ENCODE data around the gene RIBC1. TPM values are rescaled to one million over a fixed set of nuclear protein-coding genes. Genes with fewer than 3 reads are reported as not detected.

RIBC1 gene
- total and polyA plus RNA-seq, 10 of the 15 experiments (the other 5 are each of a cell fraction or from before 2014, with no cell fraction given), result 0.22 to 1.0 (median 0.54) TPM

- TF ChIP-seq POLR2AphosphoS2 (IDR thresholded peaks at IDR 0.05; ENCODE audit: low read depth, low read length), result no peak
- TF ChIP-seq SREBF1 (IDR thresholded peaks at IDR 0.05; ENCODE audit: low read length), result no peak
- TF ChIP-seq CTCF (IDR thresholded peaks at IDR 0.05 in 2 of 3, conservative IDR thresholded peaks at IDR 0.05 in 1 of 3; ENCODE audit: control insufficient read depth in 2 of 3, extremely low read depth in 1 of 3, insufficient read depth in 1 of 3, low read depth in 3 of 3, low read length in 3 of 3), result no peak
- no peak for TF ChIP-seq CHD2 (IDR thresholded peaks at IDR 0.05; ENCODE audit: borderline replicate concordance, low read depth, low read length)
- TF ChIP-seq REST (IDR thresholded peaks at IDR 0.05; ENCODE audit: low read depth, low read length), result no peak
These were observed 48.7 kb downstream of the RIBC1 start (continued) for GRCh38 chrX:53471346-53471745.

- no peak for DNase-seq (ENCODE audit: low read depth, low spot score)
- H3K36me3 ChIP-seq (ENCODE audit: control insufficient read depth in 2 of 2, insufficient read depth in 2 of 2, low read length in 1 of 2), result no peaks in the 10 kb centered on the region
- H4K20me1 ChIP-seq (ENCODE audit: control insufficient read depth, insufficient read depth), result no peaks in the 10 kb centered on the region
- TF ChIP-seq STAT1 (conservative IDR thresholded peaks at IDR 0.05), result no peak
- peak; percentile 26; the same call in 1 of the 2 replicates for TF ChIP-seq SPI1 (IDR thresholded peaks at IDR 0.05; ENCODE audit: borderline replicate concordance, insufficient read depth, low read depth, low read length)
- H3K79me2 ChIP-seq (ENCODE audit: control insufficient read depth, insufficient read depth, low read length), result no peaks in the 10 kb centered on the region
- ATAC-seq, result no peak
- ChIA-PET SMC1A (ENCODE audit: uncharacterized antibody, unreplicated experiment) (no interaction called here), POLR2A (no interaction called here), CTCF (interaction anchor here (1.0 kb wide), 1 partner anchor 9 kb away, joined by 3 read pairs; no protein-coding TSS in a partner anchor), RAD21 (ENCODE audit: unreplicated experiment) (no interaction called here)
- no peak overlapping the region for H2AFZ ChIP-seq (ENCODE audit: control insufficient read depth, low read depth, low read length)
- H3K27me3 ChIP-seq (replicated peaks in 1 of 2; ENCODE audit: control insufficient read depth in 2 of 2, insufficient read depth in 2 of 2, low read length in 1 of 2), result no peaks in the 10 kb centered on the region; a peak in 1 of 4 replicates
- no peak overlapping the region for H3K27ac ChIP-seq (ENCODE audit: control insufficient read depth, insufficient read depth)
- 4% methylated on average over 2 of the region's 2 CpGs for WGBS (ENCODE audit: insufficient coverage, insufficient replicate concordance, low lambda C conversion rate, missing lambda C conversion rate)
- no peak overlapping the region for H3K4me2 ChIP-seq (ENCODE audit: control insufficient read depth, insufficient read depth)
- no peak for FAIRE-seq
- in situ Hi-C loops (cut with MboI), result no loop called here
- intact Hi-C loops (cut with micrococcal nuclease; ENCODE audit: unreplicated experiment), result no loop called here
- BruUV-seq (replicated peaks), result no TSS peak
- H3K4me3 ChIP-seq, result no peak overlapping the region
- H3K4me1 ChIP-seq (ENCODE audit: control insufficient read depth, insufficient read depth, low read length), result no peaks in the 10 kb centered on the region
- no peaks in the 10 kb centered on the region for H3K9me3 ChIP-seq (replicated peaks; ENCODE audit: control insufficient read depth, insufficient read depth, low read length)
- H3K9ac ChIP-seq (ENCODE audit: control insufficient read depth, insufficient read depth, low read length), result no peak overlapping the region
These were observed 52.0 kb downstream of the RIBC1 start for GRCh38 chrX:53474707-53475106.
